Neutrophil (primary cell): ENCODE results near the gene GIT1.

ENCODE experiments used
- H3K27ac ChIP-seq: fragments of 200-600 bp; sonication (generic); 2 replicates; pipeline ENCODE4 v1.5.1; 2016; ENCODE audit warnings: mild to moderate bottlenecking, moderate library complexity
- H3K27me3 ChIP-seq: fragments of 200-600 bp; sonication (generic); 2 replicates; pipeline ENCODE4 v1.6.0; 2016; ENCODE audit warnings: mild to moderate bottlenecking
- H3K36me3 ChIP-seq: fragments of 200-600 bp; sonication (generic); 2 replicates; pipeline ENCODE4 v1.5.1; 2017
- H3K4me1 ChIP-seq, 2 experiments: fragments of 200-600 bp in 1 of 2; sonication (generic) in 1 of 2; 1 replicate in 1 of 2; 2 replicates in 1 of 2; pipeline versions ENCODE4 v1.5.1 to v1.6.1; 2013 to 2016; ENCODE audit warnings: low read depth in 1 of 2, low read length in 1 of 2, mild to moderate bottlenecking in 1 of 2, moderate library complexity in 1 of 2; ENCODE audit not compliant: control insufficient read depth in 1 of 2, insufficient read depth in 1 of 2
- H3K4me3 ChIP-seq, 2 experiments: fragments of 200-600 bp in 1 of 2; sonication (generic) in 1 of 2; 1 replicate in 1 of 2; 2 replicates in 1 of 2; pipeline ENCODE4 v1.5.1; 2013 to 2016; ENCODE audit warnings: low read depth in 1 of 2, low read length in 1 of 2, mild to moderate bottlenecking in 1 of 2, moderate library complexity in 1 of 2
- H3K9me3 ChIP-seq: fragments of 200-600 bp; sonication (generic); 2 replicates; pipeline ENCODE4 v1.5.1; 2016
- CTCF ChIP-seq: fragments of 200-600 bp; sonication (generic); IDR thresholded peaks from 2 replicates; pipeline ENCODE4 v1.5.1; 2016; ENCODE audit warnings: antibody characterized with exemption

The GIT1 gene

GRCh38 chr17:29589524-29590410 lies at the start of gene GIT1:
Gene GIT1, minus strand, starts transcription at chr17:29589648. Its CDS starts 270 bp downstream, at chr17:29589378.
- TF ChIP-seq CTCF = peak; percentile 32
- Histone ChIP-seq H3K36me3 (no peaks in the 10 kb centered on the region), H3K4me3 (peak within 1 kb of the TSS; percentile 74 to 81), H3K27me3 (peaks cover 61% of the 10 kb centered on the region), H3K4me1 (peaks cover 62 to 63% of the 10 kb centered on the region in 2 experiments), H3K9me3 (no peaks in the 10 kb centered on the region), H3K27ac (peak within 1 kb of the TSS; percentile 41)

GRCh38 chr17:29633886-29634285 lies 44.4 kb upstream of the GIT1 start:
- H3K4me1 ChIP-seq = no peaks in the 10 kb centered on the region
- no peak for TF ChIP-seq CTCF
- H3K27ac ChIP-seq = no peak overlapping the region
- no peaks in the 10 kb centered on the region for H3K9me3 ChIP-seq
- H3K4me3 ChIP-seq = no peak overlapping the region
- H3K36me3 ChIP-seq = peaks cover 96% of the 10 kb centered on the region
- H3K27me3 ChIP-seq = no peaks in the 10 kb centered on the region

- H3K4me3 ChIP-seq = no peak overlapping the region
- no peaks in the 10 kb centered on the region for H3K27me3 ChIP-seq
- no peak for TF ChIP-seq CTCF
- no peak overlapping the region for H3K27ac ChIP-seq
- peaks cover 94% of the 10 kb centered on the region for H3K36me3 ChIP-seq
- H3K4me1 ChIP-seq = no peaks in the 10 kb centered on the region
- H3K9me3 ChIP-seq = no peaks in the 10 kb centered on the region
Measured at GRCh38 chr17:29630630-29631193, 41.3 kb upstream of the GIT1 start.

- TF ChIP-seq CTCF = no peak
- no peaks in the 10 kb centered on the region for H3K9me3 ChIP-seq
- no peak overlapping the region for H3K27ac ChIP-seq
- H3K27me3 ChIP-seq = no peaks in the 10 kb centered on the region
- H3K4me3 ChIP-seq = no peak overlapping the region
- peaks cover 94% of the 10 kb centered on the region for H3K36me3 ChIP-seq
- H3K4me1 ChIP-seq = no peaks in the 10 kb centered on the region
Measured at GRCh38 chr17:29629839-29630238, 40.4 kb upstream of the GIT1 start.

- Histone ChIP-seq H3K4me1 (no peaks in the 10 kb centered on the region), H3K27ac (peak overlapping the region; percentile 30), H3K4me3 (no peak overlapping the region), H3K27me3 (peaks cover 6% of the 10 kb centered on the region), H3K36me3 (peaks cover 82% of the 10 kb centered on the region), H3K9me3 (no peaks in the 10 kb centered on the region)
- TF ChIP-seq CTCF = no peak
Measured at GRCh38 chr17:29628644-29629043, 39.2 kb upstream of the GIT1 start.
